PC-9 (cell line): ENCODE results near the gene PDE3B.

ENCODE experiments used
- EZH2 ChIP-seq: fragments of 200-600 bp; sonication (generic); IDR thresholded peaks from 2 replicates; pipeline ENCODE4 v1.8.0; 2017; ENCODE audit warnings: antibody characterized with exemption, low read depth
- TF ChIP-seq, protein P1 (sequence below): fragments of 200-600 bp; sonication (generic); conservative IDR thresholded peaks from 2 replicates; pipeline ENCODE4 v1.6.1; 2017; ENCODE audit warnings: mixed run types, antibody characterized with exemption, mild to moderate bottlenecking, moderate library complexity

DNA sequence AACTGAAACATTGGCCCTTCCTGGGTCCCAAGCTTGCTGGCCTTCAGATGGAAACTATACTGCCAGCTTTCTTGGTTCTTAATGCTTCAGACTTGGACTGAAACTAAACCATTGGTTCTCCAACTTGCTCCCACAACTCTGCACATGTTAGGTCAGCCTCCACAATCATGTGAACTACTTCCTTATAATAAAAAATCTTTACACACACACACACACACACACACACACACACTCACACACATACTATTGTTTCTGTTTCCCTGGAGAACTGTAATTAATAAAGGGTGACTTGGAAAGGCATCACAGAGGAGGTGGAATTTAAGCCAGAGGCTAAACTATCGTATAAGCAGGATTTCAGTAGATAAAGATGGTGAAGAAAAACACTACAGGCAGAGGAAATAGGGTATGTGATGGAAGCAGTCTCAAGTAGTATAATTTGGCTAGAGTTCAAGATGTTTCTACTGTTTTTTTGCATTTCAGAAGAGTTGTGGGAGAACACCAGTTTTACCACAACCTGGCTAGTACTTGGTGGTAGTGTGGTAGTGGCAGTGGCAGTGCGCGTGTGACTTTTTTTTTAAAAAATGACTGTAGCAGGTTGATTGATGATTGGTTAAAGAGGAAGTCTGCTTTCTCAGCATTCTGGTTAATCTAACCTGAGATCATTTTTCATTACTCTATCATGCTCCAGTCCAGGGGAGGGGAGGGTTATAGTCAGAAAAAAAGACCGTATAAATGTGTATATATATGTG, 70.1 kb downstream of the PDE3B start:
- TF ChIP-seq, protein P1, sequence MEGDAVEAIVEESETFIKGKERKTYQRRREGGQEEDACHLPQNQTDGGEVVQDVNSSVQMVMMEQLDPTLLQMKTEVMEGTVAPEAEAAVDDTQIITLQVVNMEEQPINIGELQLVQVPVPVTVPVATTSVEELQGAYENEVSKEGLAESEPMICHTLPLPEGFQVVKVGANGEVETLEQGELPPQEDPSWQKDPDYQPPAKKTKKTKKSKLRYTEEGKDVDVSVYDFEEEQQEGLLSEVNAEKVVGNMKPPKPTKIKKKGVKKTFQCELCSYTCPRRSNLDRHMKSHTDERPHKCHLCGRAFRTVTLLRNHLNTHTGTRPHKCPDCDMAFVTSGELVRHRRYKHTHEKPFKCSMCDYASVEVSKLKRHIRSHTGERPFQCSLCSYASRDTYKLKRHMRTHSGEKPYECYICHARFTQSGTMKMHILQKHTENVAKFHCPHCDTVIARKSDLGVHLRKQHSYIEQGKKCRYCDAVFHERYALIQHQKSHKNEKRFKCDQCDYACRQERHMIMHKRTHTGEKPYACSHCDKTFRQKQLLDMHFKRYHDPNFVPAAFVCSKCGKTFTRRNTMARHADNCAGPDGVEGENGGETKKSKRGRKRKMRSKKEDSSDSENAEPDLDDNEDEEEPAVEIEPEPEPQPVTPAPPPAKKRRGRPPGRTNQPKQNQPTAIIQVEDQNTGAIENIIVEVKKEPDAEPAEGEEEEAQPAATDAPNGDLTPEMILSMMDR, result no peak
- TF ChIP-seq EZH2, result no peak
